Liver (tissue), 9 donors: ENCODE results near the gene ATF7IP. TPM values are rescaled to one million over a fixed set of nuclear protein-coding genes. Genes with fewer than 3 reads are reported as not detected.

Experiments
- DNase-seq: peaks from one replicate; pipeline ENCODE4 v3.0.0-alpha.2; 2017; ENCODE audit warnings: low spot score
- H3K27ac ChIP-seq, 2 donors: one replicate each; pipeline ENCODE4 v1.7.0; 2013; ENCODE audit warnings: inconsistent platforms in 2 of 2, low read length in 2 of 2, control low read depth in 1 of 2, low read depth in 1 of 2, mild to moderate bottlenecking in 1 of 2
- H3K27me3 ChIP-seq, 4 donors: one replicate each; pipeline versions ENCODE4 v1.6.1 to v1.7.0; 2013; ENCODE audit warnings: low read length in 3 of 4, inconsistent platforms in 1 of 4, mild to moderate bottlenecking in 1 of 4, moderate library complexity in 1 of 4; ENCODE audit not compliant: control insufficient read depth in 4 of 4, insufficient read depth in 4 of 4
- H3K36me3 ChIP-seq, 4 donors: one replicate each; pipeline versions ENCODE4 v1.6.1 to v1.7.0; 2013; ENCODE audit warnings: low read length in 3 of 4, mild to moderate bottlenecking in 3 of 4, low read depth in 1 of 4, moderate library complexity in 1 of 4; ENCODE audit not compliant: control insufficient read depth in 4 of 4, insufficient read depth in 3 of 4
- H3K4me1 ChIP-seq, 4 donors: one replicate each; pipeline versions ENCODE4 v1.6.1 to v1.7.0; 2013; ENCODE audit warnings: low read length in 3 of 4, mild to moderate bottlenecking in 3 of 4, moderate library complexity in 1 of 4; ENCODE audit not compliant: control insufficient read depth in 4 of 4, insufficient read depth in 4 of 4
- H3K4me3 ChIP-seq, 3 donors: one replicate each; pipeline versions ENCODE4 v1.6.1 to v1.7.0; 2013; ENCODE audit warnings: low read length in 3 of 3, control low read depth in 1 of 3, low read depth in 1 of 3, mild to moderate bottlenecking in 1 of 3
- H3K9ac ChIP-seq, 2 donors: one replicate each; pipeline ENCODE4 v1.7.0; 2013; ENCODE audit warnings: low read length in 2 of 2, mild to moderate bottlenecking in 2 of 2, moderate library complexity in 2 of 2, control low read depth in 1 of 2, low read depth in 1 of 2
- H3K9me3 ChIP-seq, 4 donors: one replicate each; pipeline versions ENCODE4 v1.6.1 to v1.7.0; 2013; ENCODE audit warnings: low read length in 3 of 4; ENCODE audit not compliant: control insufficient read depth in 4 of 4
- ATF3 ChIP-seq: IDR thresholded peaks from 2 replicates; pipeline ENCODE4 v1.6.1; 2016; ENCODE audit warnings: antibody characterized with exemption
- GABPA ChIP-seq, 2 donors: IDR thresholded peaks in 1 of 2; conservative IDR thresholded peaks in 1 of 2; 2 replicates each; pipeline ENCODE4 v1.6.1; 2016; ENCODE audit warnings: antibody characterized with exemption in 2 of 2, mild to moderate bottlenecking in 1 of 2, moderate library complexity in 1 of 2
- HNF4A ChIP-seq, 2 donors: conservative IDR thresholded peaks; 2 replicates each; pipeline ENCODE4 v1.6.1; 2016; ENCODE audit warnings: antibody characterized with exemption in 2 of 2, mild to moderate bottlenecking in 2 of 2
- HNF4G ChIP-seq: IDR thresholded peaks from 2 replicates; pipeline ENCODE4 v1.6.1; 2016; ENCODE audit warnings: antibody characterized with exemption
- JUND ChIP-seq, 2 donors: IDR thresholded peaks; 2 replicates each; pipeline ENCODE4 v1.6.1; 2016; ENCODE audit warnings: antibody characterized with exemption in 2 of 2
- NR2F2 ChIP-seq: IDR thresholded peaks from 2 replicates; pipeline ENCODE4 v1.6.1; 2016; ENCODE audit warnings: antibody characterized with exemption
- RXRA ChIP-seq, 2 donors: IDR thresholded peaks; 2 replicates each; pipeline ENCODE4 v1.6.1; 2017 to 2018; ENCODE audit warnings: antibody characterized with exemption in 2 of 2, mild to moderate bottlenecking in 1 of 2
- SP1 ChIP-seq: IDR thresholded peaks from 2 replicates; pipeline ENCODE4 v1.6.1; 2018; ENCODE audit warnings: antibody characterized with exemption, mild to moderate bottlenecking
- TAF1 ChIP-seq: conservative IDR thresholded peaks from 2 replicates; pipeline ENCODE4 v1.6.1; 2016; ENCODE audit warnings: antibody characterized with exemption, mild to moderate bottlenecking
- WGBS: extraction: QIAGEN DNeasy Blood & Tissue Kit; methylation state at CpG from one replicate; pipeline ENCODE4 v1.1.7; 2013; 5-methylcytosine and 5-hydroxymethylcytosine counted together
- polyA plus RNA-seq, 2 donors: library from polyadenylated mRNA; stranded (reverse) in 1 of 2; unstranded in 1 of 2; fragments of 200-250 nt in 1 of 2; fragments of >200 nt in 1 of 2; fragmentation: Nextera tagmentation in 1 of 2; extraction: Ambion mirVana in 1 of 2; gene quantifications; one replicate each; pipeline versions ENCODE4 v1.2.1 to v1.2.3, GENCODE V29; 2013 to 2015
- total RNA-seq, 2 donors: library from RNA; depleted of rRNA; stranded (reverse); fragments of >200 nt; gene quantifications; one replicate each; pipeline ENCODE4 v1.2.3, GENCODE V29; 2014
- TF ChIP-seq, protein P1 (sequence below): IDR thresholded peaks from 2 replicates; pipeline ENCODE4 v1.6.1; 2016; ENCODE audit warnings: antibody characterized with exemption
- donor health status: healthy.
- donor health status: healthy.
- donor health status: healthy.
- donor health status: healthy.
- donor health status: healthy.

Gene ATF7IP
- total and polyA plus RNA-seq, 4 donors, result 3.9 to 25.6 (median 19.9) TPM

GRCh38 chr12:14548609-14549008 lies 183.1 kb downstream of the ATF7IP start:
- Histone ChIP-seq H3K36me3 (peaks cover 0 to 1% (median 0%) of the 10 kb centered on the region in 4 donors), H3K9me3 (no peaks in the 10 kb centered on the region), H3K27me3 (no peaks in the 10 kb centered on the region), H3K9ac (no peak overlapping the region), H3K4me1 (no peaks in the 10 kb centered on the region), H3K27ac (no peak overlapping the region), H3K4me3 (no peak overlapping the region)
- DNase-seq, result no peak
- 90% methylated on average over 6 of the region's 6 CpGs for WGBS
- TF ChIP-seq SP1 (no peak), JUND (IDR thresholded peaks at IDR 0.05) (no peak), HNF4G (no peak), GABPA (IDR thresholded peaks at IDR 0.05 in 1 of 2, conservative IDR thresholded peaks at IDR 0.05 in 1 of 2) (no peak), TAF1 (no peak), NR2F2 (no peak), HNF4A (conservative IDR thresholded peaks at IDR 0.05) (no peak), ATF3 (no peak), RXRA (IDR thresholded peaks at IDR 0.05) (no peak)
- TF ChIP-seq, protein P1, sequence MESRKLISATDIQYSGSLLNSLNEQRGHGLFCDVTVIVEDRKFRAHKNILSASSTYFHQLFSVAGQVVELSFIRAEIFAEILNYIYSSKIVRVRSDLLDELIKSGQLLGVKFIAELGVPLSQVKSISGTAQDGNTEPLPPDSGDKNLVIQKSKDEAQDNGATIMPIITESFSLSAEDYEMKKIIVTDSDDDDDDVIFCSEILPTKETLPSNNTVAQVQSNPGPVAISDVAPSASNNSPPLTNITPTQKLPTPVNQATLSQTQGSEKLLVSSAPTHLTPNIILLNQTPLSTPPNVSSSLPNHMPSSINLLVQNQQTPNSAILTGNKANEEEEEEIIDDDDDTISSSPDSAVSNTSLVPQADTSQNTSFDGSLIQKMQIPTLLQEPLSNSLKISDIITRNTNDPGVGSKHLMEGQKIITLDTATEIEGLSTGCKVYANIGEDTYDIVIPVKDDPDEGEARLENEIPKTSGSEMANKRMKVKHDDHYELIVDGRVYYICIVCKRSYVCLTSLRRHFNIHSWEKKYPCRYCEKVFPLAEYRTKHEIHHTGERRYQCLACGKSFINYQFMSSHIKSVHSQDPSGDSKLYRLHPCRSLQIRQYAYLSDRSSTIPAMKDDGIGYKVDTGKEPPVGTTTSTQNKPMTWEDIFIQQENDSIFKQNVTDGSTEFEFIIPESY, result no peak

Other genes starting within 250 kb of the ATF7IP start
- 1 to 10 TPM; 3.8 to 7.5 TPM for gene PLBD1, start 202.2 kb downstream of the ATF7IP start, total RNA-seq
- gene PLBD1, start 202.2 kb downstream of the ATF7IP start, polyA plus RNA-seq, result 1 to 10 TPM; 1.4 to 4.5 TPM